PC-9 (cell line): Measurements from ENCODE around the gene ZNF578. TPM values are rescaled to one million over a fixed set of nuclear protein-coding genes. Genes with fewer than 3 reads are reported as not detected.

ENCODE experiments used
- BruUV-seq: library from RNA; stranded (reverse); fragments of 400-500 nt; replicated peaks from 2 replicates; lab custom pipeline; 2021; lab: Mats Ljungman, UMichigan
- CTCF ChIA-PET: fragments of 300-600 bp; sonication (Branson Sonifier 250); formaldehyde crosslinking; loops from one replicate; lab custom pipeline; 2022; ENCODE audit warnings: antibody characterized with exemption; lab: Charles Lee
- POLR2A ChIA-PET: fragments of 300-600 bp; sonication (Branson Sonifier 250); formaldehyde crosslinking; loops from one replicate; lab custom pipeline; 2022; ENCODE audit warnings: antibody characterized with exemption; ENCODE audit not compliant: unreplicated experiment; lab: Charles Lee
- DNase-seq, 2 experiments: peaks; one replicate each; pipeline versions ENCODE4 v3.0.0 to v3.0.0-alpha.2; 2015 to 2022; ENCODE audit warnings: mixed read lengths in 1 of 2
- H2AFZ ChIP-seq: fragments of 200-600 bp; sonication (generic); 2 replicates; pipeline ENCODE4 v1.8.1; 2017; ENCODE audit warnings: antibody characterized with exemption
- H3F3A ChIP-seq: fragments of 200-600 bp; sonication (generic); 2 replicates; pipeline ENCODE4 v1.8.1; 2017; ENCODE audit warnings: antibody characterized with exemption, mild to moderate bottlenecking, low read depth; ENCODE audit not compliant: insufficient read depth
- H3K27ac ChIP-seq: fragments of 200-600 bp; sonication (generic); 2 replicates; pipeline ENCODE4 v1.6.1; 2016; ENCODE audit warnings: mixed run types
- H3K27me3 ChIP-seq: fragments of 200-600 bp; sonication (generic); 2 replicates; pipeline ENCODE4 v1.6.1; 2016; ENCODE audit warnings: low read depth, mixed run types; ENCODE audit not compliant: insufficient read depth
- H3K36me3 ChIP-seq: fragments of 200-600 bp; sonication (generic); 2 replicates; pipeline ENCODE4 v1.6.1; 2016; ENCODE audit warnings: low read depth, mixed run types
- H3K4me1 ChIP-seq: fragments of 200-600 bp; sonication (generic); replicated peaks from 2 replicates; pipeline ENCODE4 v1.6.1; 2016; ENCODE audit warnings: mixed run types; ENCODE audit not compliant: insufficient read depth
- H3K4me2 ChIP-seq: fragments of 200-600 bp; sonication (generic); 2 replicates; pipeline ENCODE4 v1.6.1; 2017; ENCODE audit warnings: mixed run types
- H3K4me3 ChIP-seq: fragments of 200-600 bp; sonication (generic); 2 replicates; pipeline ENCODE4 v1.6.1; 2016; ENCODE audit warnings: mixed run types
- H3K79me2 ChIP-seq: fragments of 200-600 bp; sonication (generic); 2 replicates; pipeline ENCODE4 v1.6.1; 2017; ENCODE audit warnings: low read depth, mixed run types
- H3K9me2 ChIP-seq: fragments of 200-600 bp; sonication (generic); 2 replicates; pipeline ENCODE4 v1.8.1; 2017; ENCODE audit warnings: mild to moderate bottlenecking; ENCODE audit not compliant: insufficient read depth
- H3K9me3 ChIP-seq: fragments of 200-600 bp; sonication (generic); 2 replicates; pipeline ENCODE4 v1.8.1; 2016; ENCODE audit warnings: low read depth; ENCODE audit not compliant: insufficient read depth
- H4K20me1 ChIP-seq: fragments of 200-600 bp; sonication (generic); 2 replicates; pipeline ENCODE4 v1.8.1; 2017; ENCODE audit not compliant: insufficient read depth
- CTCF ChIP-seq: fragments of 200-600 bp; sonication (generic); conservative IDR thresholded peaks from 2 replicates; pipeline ENCODE4 v1.6.1; 2017; ENCODE audit warnings: mixed run types, antibody characterized with exemption, mild to moderate bottlenecking, moderate library complexity
- EZH2 ChIP-seq: fragments of 200-600 bp; sonication (generic); IDR thresholded peaks from 2 replicates; pipeline ENCODE4 v1.8.0; 2017; ENCODE audit warnings: antibody characterized with exemption, low read depth
- intact Hi-C: fragments of 100-400 bp; cut with micrococcal nuclease; formaldehyde crosslinking; loops from one replicate; pipeline ENCODE4 v1.10.0; 2022; ENCODE audit not compliant: unreplicated experiment
- total RNA-seq: library from RNA; stranded (reverse); gene quantifications from 2 replicates; pipeline ENCODE4 v1.2.3, GENCODE V29; 2021

The ZNF578 gene
- total RNA-seq, 1 experiment from 2014 or later = not detected

GRCh38 chr19:52428937-52429336, 24.4 kb upstream of the ZNF578 start, which contains the start of gene ZNF534:
Gene ZNF534, plus strand, starts transcription at chr19:52429148. Its CDS starts 2,327 bp downstream, at chr19:52431475.
- DNase-seq = no peak
- Histone ChIP-seq H3K27me3 (no peaks in the 10 kb centered on the region; the same call in 1 of the 2 replicates), H3F3A (no peaks in the 10 kb centered on the region), H3K4me1 (no peaks in the 10 kb centered on the region), H3K9me2 (no peaks in the 10 kb centered on the region), H3K4me2 (no peak within 1 kb of the TSS), H3K27ac (no peak within 1 kb of the TSS), H3K36me3 (no peaks in the 10 kb centered on the region), H3K79me2 (no peaks in the 10 kb centered on the region), H4K20me1 (no peaks in the 10 kb centered on the region), H3K4me3 (no peak within 1 kb of the TSS), H2AFZ (no peak within 1 kb of the TSS), H3K9me3 (peaks cover 7% of the 10 kb centered on the region)
- ChIA-PET POLR2A (no interaction called here), CTCF (no interaction called here)
- no peak for TF ChIP-seq EZH2
- TF ChIP-seq CTCF = no peak
- no TSS peak for BruUV-seq
- intact Hi-C loops = no loop called here

GRCh38 chr19:52442179-52442578, 11.2 kb upstream of the ZNF578 start:
- Histone ChIP-seq H3K4me1 (no peaks in the 10 kb centered on the region), H3K4me3 (no peak overlapping the region), H3K9me2 (no peaks in the 10 kb centered on the region; the same call in 1 of the 2 replicates), H3F3A (no peaks in the 10 kb centered on the region), H3K27me3 (peaks cover 5% of the 10 kb centered on the region), H2AFZ (no peak overlapping the region), H3K4me2 (no peak overlapping the region), H3K9me3 (peaks cover 6% of the 10 kb centered on the region; the same call in 1 of the 2 replicates), H3K27ac (no peak overlapping the region), H3K36me3 (no peaks in the 10 kb centered on the region), H3K79me2 (no peaks in the 10 kb centered on the region), H4K20me1 (no peaks in the 10 kb centered on the region)
- CTCF ChIA-PET = no interaction called here
- POLR2A ChIA-PET = no interaction called here
- no peak for DNase-seq
- no TSS peak for BruUV-seq
- intact Hi-C loops = no loop called here
- TF ChIP-seq EZH2 (no peak), CTCF (no peak)

DNA sequence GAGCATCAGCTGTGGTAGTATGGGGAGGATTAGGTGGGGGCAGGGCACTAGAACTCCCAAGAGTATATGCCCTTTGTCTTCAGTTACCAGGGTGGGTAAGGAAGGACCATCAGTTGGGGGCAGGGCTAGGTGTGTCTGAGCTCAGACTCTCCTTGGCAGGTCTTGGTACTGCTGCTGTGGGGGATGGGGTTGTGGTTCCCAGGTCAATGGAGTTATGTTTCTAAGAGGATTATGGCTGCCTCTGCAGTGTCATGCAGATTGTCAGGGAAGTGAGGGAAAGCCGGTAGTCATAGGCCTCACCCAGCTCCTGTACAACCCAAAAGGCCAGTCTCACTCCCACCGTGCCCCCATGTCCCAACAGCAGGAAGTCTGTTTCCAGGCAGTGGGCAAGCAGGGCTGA, 8.8 kb upstream of the ZNF578 start:
- Histone ChIP-seq H4K20me1 (no peaks in the 10 kb centered on the region), H3K27me3 (no peaks in the 10 kb centered on the region), H3K36me3 (no peaks in the 10 kb centered on the region), H3K27ac (no peak overlapping the region), H3K4me2 (no peak overlapping the region), H3K9me2 (no peaks in the 10 kb centered on the region), H3F3A (no peaks in the 10 kb centered on the region), H3K9me3 (peaks cover 13% of the 10 kb centered on the region; the same call in 1 of the 2 replicates), H3K79me2 (no peaks in the 10 kb centered on the region), H2AFZ (no peak overlapping the region), H3K4me1 (no peaks in the 10 kb centered on the region), H3K4me3 (no peak overlapping the region)
- TF ChIP-seq EZH2 (no peak), CTCF (no peak)
- DNase-seq = no peak
- ChIA-PET POLR2A (no interaction called here), CTCF (no interaction called here)
- intact Hi-C loops = no loop called here
- BruUV-seq = no TSS peak
